ENCODE results near the gene ZNF385A.

ZNF385A gene

DNA sequence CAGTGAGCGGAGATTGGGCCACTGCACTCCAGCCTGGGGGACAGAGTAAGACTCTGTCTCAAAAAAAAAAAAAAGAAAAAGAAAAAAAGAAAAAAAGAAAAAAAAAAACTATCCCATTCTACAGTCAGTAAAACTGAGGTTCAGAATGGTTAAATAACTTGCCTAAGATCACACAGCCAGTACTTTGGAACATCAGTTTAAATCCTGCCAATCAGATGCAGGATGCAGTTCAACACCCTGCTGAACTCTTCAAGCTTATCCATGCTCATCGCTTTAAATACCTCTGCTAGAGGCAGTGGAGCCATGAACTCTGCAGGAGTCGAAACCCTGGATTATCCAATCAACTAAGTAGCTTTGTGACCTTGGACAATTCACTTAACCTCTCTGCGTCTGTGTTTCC, 3.4 kb downstream of the ZNF385A start:
- no peaks in the 10 kb centered on the region for H3K9me3 ChIP-seq (ENCODE audit: control insufficient read depth, insufficient read depth, low read length)
- H3K27ac ChIP-seq (ENCODE audit: low read length) = no peak overlapping the region
- peaks cover 9% of the 10 kb centered on the region for H3K4me1 ChIP-seq (ENCODE audit: control insufficient read depth, insufficient read depth, low read length)
- WGBS (ENCODE audit: insufficient coverage, insufficient read length) = no CpG with 5 or more reads among the region's 4 CpGs
- H3K36me3 ChIP-seq (ENCODE audit: control insufficient read depth, insufficient read depth, low read length) = no peaks in the 10 kb centered on the region
- H3K4me3 ChIP-seq (ENCODE audit: low read length) = no peak overlapping the region
- H3K27me3 ChIP-seq (ENCODE audit: control insufficient read depth, insufficient read depth, low read length) = no peaks in the 10 kb centered on the region
- DNase-seq (ENCODE audit: low read depth, low spot score) = no peak

GRCh38 chr12:54379398-54380201, 4.9 kb downstream of the ZNF385A start:
- Histone ChIP-seq H3K36me3 (ENCODE audit: control insufficient read depth, insufficient read depth, low read length) (no peaks in the 10 kb centered on the region), H3K27me3 (ENCODE audit: control insufficient read depth, insufficient read depth, low read length) (no peaks in the 10 kb centered on the region), H3K4me1 (ENCODE audit: control insufficient read depth, insufficient read depth, low read length) (no peaks in the 10 kb centered on the region; the same call in 1 of the 2 replicates), H3K27ac (ENCODE audit: low read length) (no peak overlapping the region), H3K9me3 (ENCODE audit: control insufficient read depth, insufficient read depth, low read length) (no peaks in the 10 kb centered on the region), H3K4me3 (ENCODE audit: low read length) (peak overlapping the region; percentile 8; the same call in 1 of the 2 replicates)
- DNase-seq (ENCODE audit: low read depth, low spot score) = no peak
- WGBS (ENCODE audit: insufficient coverage, insufficient read length) = no CpG with 5 or more reads among the region's 19 CpGs

DNA sequence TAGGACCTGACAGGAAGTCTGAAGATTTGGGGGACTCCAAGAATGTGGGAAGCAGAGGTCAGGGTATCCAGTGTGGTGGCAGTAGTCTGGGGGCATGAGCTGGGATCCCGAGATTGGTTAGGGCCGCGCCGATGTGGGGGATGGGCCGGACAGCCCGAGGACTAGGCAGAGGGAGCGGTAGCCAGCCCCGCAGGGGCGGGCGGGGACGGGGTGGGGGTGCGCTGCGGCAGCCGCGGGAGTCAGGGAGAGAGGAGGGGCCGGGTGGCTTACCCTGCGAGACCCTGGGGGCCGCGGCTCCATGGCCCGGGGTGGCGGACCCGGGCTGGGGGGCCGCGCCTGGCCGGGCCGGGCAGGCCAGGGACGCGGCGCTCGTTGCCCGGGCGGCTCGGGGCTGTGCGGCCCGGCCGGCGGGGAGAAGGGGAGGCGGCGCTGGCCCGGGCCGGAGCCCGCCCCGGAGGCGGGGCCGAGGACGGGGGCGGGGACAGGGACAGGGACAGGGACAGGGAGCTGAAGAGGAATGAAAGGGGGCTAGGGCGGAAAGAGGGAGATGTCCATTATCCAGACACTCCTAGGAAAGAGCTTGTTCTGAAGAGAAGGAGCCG, 5.6 kb downstream of the ZNF385A start:
- no CpG with 5 or more reads among the region's 49 CpGs for WGBS (ENCODE audit: insufficient coverage, insufficient read length)
- no peaks in the 10 kb centered on the region; the same call in 1 of the 2 replicates for H3K4me1 ChIP-seq (ENCODE audit: control insufficient read depth, insufficient read depth, low read length)
- H3K27ac ChIP-seq (ENCODE audit: low read length) = no peak overlapping the region
- no peak for DNase-seq (ENCODE audit: low read depth, low spot score)
- no peaks in the 10 kb centered on the region for H3K27me3 ChIP-seq (ENCODE audit: control insufficient read depth, insufficient read depth, low read length)
- H3K4me3 ChIP-seq (ENCODE audit: low read length) = peak overlapping the region; percentile 36; the same call in 1 of the 2 replicates
- H3K9me3 ChIP-seq (ENCODE audit: control insufficient read depth, insufficient read depth, low read length) = no peaks in the 10 kb centered on the region
- no peaks in the 10 kb centered on the region for H3K36me3 ChIP-seq (ENCODE audit: control insufficient read depth, insufficient read depth, low read length)

GRCh38 chr12:54377797-54378515, 6.6 kb downstream of the ZNF385A start:
- Histone ChIP-seq H3K27ac (ENCODE audit: low read length) (no peak overlapping the region), H3K27me3 (ENCODE audit: control insufficient read depth, insufficient read depth, low read length) (no peaks in the 10 kb centered on the region), H3K9me3 (ENCODE audit: control insufficient read depth, insufficient read depth, low read length) (no peaks in the 10 kb centered on the region), H3K36me3 (ENCODE audit: control insufficient read depth, insufficient read depth, low read length) (no peaks in the 10 kb centered on the region), H3K4me3 (ENCODE audit: low read length) (no peak overlapping the region), H3K4me1 (ENCODE audit: control insufficient read depth, insufficient read depth, low read length) (no peaks in the 10 kb centered on the region; the same call in 1 of the 2 replicates)
- no CpG with 5 or more reads among the region's 6 CpGs for WGBS (ENCODE audit: insufficient coverage, insufficient read length)
- no peak for DNase-seq (ENCODE audit: low read depth, low spot score)

DNA sequence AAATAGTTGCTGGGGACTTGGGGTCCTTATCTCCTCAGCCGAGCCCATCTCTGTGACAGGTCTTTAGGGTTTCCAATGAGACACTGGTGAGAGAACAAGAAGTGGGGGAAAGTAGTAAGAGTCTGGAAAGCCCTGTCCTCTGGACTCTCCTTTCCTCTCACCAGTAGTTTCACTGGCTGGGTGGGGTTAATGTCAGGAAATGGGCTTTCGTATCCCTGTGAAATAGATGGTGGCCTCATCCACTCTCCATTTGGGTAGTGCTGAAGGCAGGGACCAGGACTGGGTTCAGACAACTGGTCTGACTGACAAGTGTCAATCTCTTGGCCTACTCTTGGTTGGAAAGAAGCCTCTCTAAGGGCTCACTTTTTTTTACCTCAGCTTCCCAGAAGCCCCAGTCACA, 7.5 kb downstream of the ZNF385A start:
- Histone ChIP-seq H3K36me3 (ENCODE audit: control insufficient read depth, insufficient read depth, low read length) (no peaks in the 10 kb centered on the region), H3K9me3 (ENCODE audit: control insufficient read depth, insufficient read depth, low read length) (no peaks in the 10 kb centered on the region), H3K27ac (ENCODE audit: low read length) (no peak overlapping the region), H3K27me3 (ENCODE audit: control insufficient read depth, insufficient read depth, low read length) (no peaks in the 10 kb centered on the region), H3K4me3 (ENCODE audit: low read length) (no peak overlapping the region), H3K4me1 (ENCODE audit: control insufficient read depth, insufficient read depth, low read length) (no peaks in the 10 kb centered on the region; the same call in 1 of the 2 replicates)
- no CpG with 5 or more reads among the region's 2 CpGs for WGBS (ENCODE audit: insufficient coverage, insufficient read length)
- no peak for DNase-seq (ENCODE audit: low read depth, low spot score)

GRCh38 chr12:54376596-54376995, 7.9 kb downstream of the ZNF385A start:
- no CpG with 5 or more reads among the region's 4 CpGs for WGBS (ENCODE audit: insufficient coverage, insufficient read length)
- 0 out of 2 replicates have a peak, but pooled peaks cover 3% of the 10 kb centered on the region for H3K36me3 ChIP-seq (ENCODE audit: control insufficient read depth, insufficient read depth, low read length)
- H3K27ac ChIP-seq (ENCODE audit: low read length) = no peak overlapping the region
- H3K9me3 ChIP-seq (ENCODE audit: control insufficient read depth, insufficient read depth, low read length) = no peaks in the 10 kb centered on the region
- H3K4me1 ChIP-seq (ENCODE audit: control insufficient read depth, insufficient read depth, low read length) = no peaks in the 10 kb centered on the region; the same call in 1 of the 2 replicates
- H3K27me3 ChIP-seq (ENCODE audit: control insufficient read depth, insufficient read depth, low read length) = no peaks in the 10 kb centered on the region
- no peak for DNase-seq (ENCODE audit: low read depth, low spot score)
- H3K4me3 ChIP-seq (ENCODE audit: low read length) = no peak overlapping the region

DNA sequence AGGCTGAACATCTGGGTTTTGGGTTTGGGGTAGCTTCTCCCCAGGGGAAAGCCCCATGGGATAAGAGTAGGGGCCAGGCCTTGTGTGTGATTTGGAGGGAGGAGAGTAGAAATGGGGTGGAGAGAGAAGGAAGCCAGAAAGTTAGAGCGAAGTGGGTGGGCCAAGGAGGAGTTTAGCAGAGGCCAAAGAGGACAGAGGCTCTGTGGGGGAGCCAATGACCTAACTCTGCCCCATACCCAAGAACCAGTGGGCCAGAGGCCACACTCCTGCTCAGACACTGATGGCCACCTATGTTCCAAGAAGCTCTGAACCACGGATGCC, 9.3 kb downstream of the ZNF385A start:
- no peak for DNase-seq (ENCODE audit: low read depth, low spot score)
- no peaks in the 10 kb centered on the region for H3K9me3 ChIP-seq (ENCODE audit: control insufficient read depth, insufficient read depth, low read length)
- no peaks in the 10 kb centered on the region; the same call in 1 of the 2 replicates for H3K4me1 ChIP-seq (ENCODE audit: control insufficient read depth, insufficient read depth, low read length)
- H3K36me3 ChIP-seq (ENCODE audit: control insufficient read depth, insufficient read depth, low read length) = 0 out of 2 replicates have a peak, but pooled peaks cover 4% of the 10 kb centered on the region
- WGBS (ENCODE audit: insufficient coverage, insufficient read length) = 100% methylated on average over 1 of the region's 2 CpGs
- no peaks in the 10 kb centered on the region for H3K27me3 ChIP-seq (ENCODE audit: control insufficient read depth, insufficient read depth, low read length)
- no peak overlapping the region for H3K4me3 ChIP-seq (ENCODE audit: low read length)
- H3K27ac ChIP-seq (ENCODE audit: low read length) = no peak overlapping the region

- WGBS (ENCODE audit: insufficient coverage, insufficient read length) = no CpG with 5 or more reads among the region's 2 CpGs
- Histone ChIP-seq H3K27me3 (ENCODE audit: control insufficient read depth, insufficient read depth, low read length) (no peaks in the 10 kb centered on the region), H3K27ac (ENCODE audit: low read length) (no peak overlapping the region), H3K9me3 (ENCODE audit: control insufficient read depth, insufficient read depth, low read length) (no peaks in the 10 kb centered on the region), H3K4me3 (ENCODE audit: low read length) (no peak overlapping the region), H3K4me1 (ENCODE audit: control insufficient read depth, insufficient read depth, low read length) (peaks cover under 1% of the 10 kb centered on the region), H3K36me3 (ENCODE audit: control insufficient read depth, insufficient read depth, low read length) (0 out of 2 replicates have a peak, but pooled peaks cover 4% of the 10 kb centered on the region)
- DNase-seq (ENCODE audit: low read depth, low spot score) = no peak
These were observed 9.8 kb downstream of the ZNF385A start for GRCh38 chr12:54374562-54375258.

- H3K27me3 ChIP-seq (ENCODE audit: control insufficient read depth, insufficient read depth, low read length) = peaks cover 2% of the 10 kb centered on the region; the same call in 1 of the 2 replicates
- H3K27ac ChIP-seq (ENCODE audit: low read length) = no peak overlapping the region
- no peak for DNase-seq (ENCODE audit: low read depth, low spot score)
- no peaks in the 10 kb centered on the region for H3K9me3 ChIP-seq (ENCODE audit: control insufficient read depth, insufficient read depth, low read length)
- peaks cover 4% of the 10 kb centered on the region for H3K4me1 ChIP-seq (ENCODE audit: control insufficient read depth, insufficient read depth, low read length)
- no peak overlapping the region for H3K4me3 ChIP-seq (ENCODE audit: low read length)
- 0 out of 2 replicates have a peak, but pooled peaks cover 4% of the 10 kb centered on the region for H3K36me3 ChIP-seq (ENCODE audit: control insufficient read depth, insufficient read depth, low read length)
- WGBS (ENCODE audit: insufficient coverage, insufficient read length) = no CpG with 5 or more reads among the region's 10 CpGs
These were observed 10.6 kb downstream of the ZNF385A start for GRCh38 chr12:54373649-54374561.
